Forelimb muscle (tissue), 1 donor: ENCODE results near the gene C1orf50. TPM values are rescaled to one million over a fixed set of nuclear protein-coding genes. Genes with fewer than 3 reads are reported as not detected.
"Not testable (repeated sequence)": the region's sequence is repeated elsewhere in the genome, so short reads cannot be mapped to it uniquely, and the experiment has no call there.

Source experiments
- DNase-seq: peaks from one replicate; pipeline ENCODE4 v3.0.0-alpha.2; 2013; ENCODE audit warnings: low read depth
- polyA plus RNA-seq: library from polyadenylated mRNA; unstranded; fragments of 120-200 nt; gene quantifications from one replicate; pipeline ENCODE4 v1.2.1, GENCODE V29; 2013; ENCODE audit not compliant: insufficient read length

C1orf50 gene
- polyA plus RNA-seq, 1 donor, result 8.2 TPM

- no peak for DNase-seq
Observed at GRCh38 chr1:42739753-42740700, 27.0 kb upstream of the C1orf50 start, which contains the start of gene CLDN19. CLDN19 (minus strand) TSS chr1:42740236; CDS start chr1:42740063, 173 bp downstream.

- DNase-seq, result no peak
Observed at GRCh38 chr1:42740851-42741580, 26.0 kb upstream of the C1orf50 start.

GRCh38 chr1:42741706-42742105 is 25.3 kb upstream of the C1orf50 start:
- no peak for DNase-seq

GRCh38 chr1:42742141-42742540 is 24.9 kb upstream of the C1orf50 start:
- DNase-seq, result no peak

- DNase-seq, result no peak
Observed at GRCh38 chr1:42742617-42743316, 24.3 kb upstream of the C1orf50 start.

GRCh38 chr1:42743317-42744147 is 23.5 kb upstream of the C1orf50 start:
- no peak for DNase-seq

GRCh38 chr1:42744148-42744413 is 23.0 kb upstream of the C1orf50 start:
- DNase-seq, result no peak

- DNase-seq, result no peak
Observed at GRCh38 chr1:42745851-42746250, 21.2 kb upstream of the C1orf50 start.

GRCh38 chr1:42746436-42747105 is 20.5 kb upstream of the C1orf50 start:
- no peak for DNase-seq

GRCh38 chr1:42747125-42747524 is 19.9 kb upstream of the C1orf50 start:
- DNase-seq, result no peak

GRCh38 chr1:42748021-42748420 is 19.0 kb upstream of the C1orf50 start:
- DNase-seq, result no peak

- DNase-seq, result no peak
Observed at GRCh38 chr1:42748461-42749410, 18.3 kb upstream of the C1orf50 start.

GRCh38 chr1:42750041-42750440 is 17.0 kb upstream of the C1orf50 start:
- DNase-seq, result no peak

GRCh38 chr1:42751511-42752070 is 15.5 kb upstream of the C1orf50 start:
- not testable (repeated sequence) for DNase-seq

GRCh38 chr1:42752284-42752683 is 14.8 kb upstream of the C1orf50 start:
- DNase-seq, result no peak

- DNase-seq, result no peak
Observed at GRCh38 chr1:42753070-42753469, 14.0 kb upstream of the C1orf50 start.

- no peak for DNase-seq
Observed at GRCh38 chr1:42756956-42757891, 9.8 kb upstream of the C1orf50 start.

GRCh38 chr1:42757892-42758275 is 9.2 kb upstream of the C1orf50 start:
- no peak for DNase-seq
